ENCODE data around the gene MPPED1.

DNA sequence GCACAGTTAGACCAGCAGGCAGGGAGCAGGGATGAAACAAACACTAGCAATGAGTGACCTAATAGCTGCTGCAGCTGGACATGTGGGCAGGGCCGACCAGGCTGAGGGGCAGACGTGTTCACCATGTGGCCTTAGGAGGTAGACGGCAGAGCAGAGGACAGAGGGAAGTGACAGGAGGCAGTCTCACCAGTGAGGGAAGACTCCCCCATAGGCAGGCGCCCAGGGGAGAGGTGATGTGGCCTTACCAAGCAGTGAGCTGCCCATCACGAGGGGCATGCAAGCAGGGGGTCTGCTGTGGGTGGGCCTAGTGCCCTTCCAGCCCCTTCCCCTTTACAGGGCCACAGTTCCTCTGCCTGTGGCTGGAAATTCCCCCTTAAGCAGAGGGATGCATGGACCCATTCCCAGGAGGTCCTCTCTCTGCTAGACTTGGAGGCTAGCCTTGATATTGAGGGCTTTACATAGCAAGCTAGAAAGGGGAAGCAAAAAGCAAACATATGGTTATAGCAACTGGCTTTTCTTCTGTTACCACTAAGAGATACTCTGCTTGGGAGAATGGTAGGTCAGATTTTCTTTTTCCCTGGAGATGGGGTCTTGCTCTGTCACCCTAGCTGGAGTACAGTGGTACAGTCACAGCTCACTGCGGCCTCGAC, 67.6 kb downstream of the MPPED1 start:
- TF ChIP-seq EZH2 (IDR thresholded peaks at IDR 0.05; ENCODE audit: borderline replicate concordance) = no peak
- TF ChIP-seq, protein P1, sequence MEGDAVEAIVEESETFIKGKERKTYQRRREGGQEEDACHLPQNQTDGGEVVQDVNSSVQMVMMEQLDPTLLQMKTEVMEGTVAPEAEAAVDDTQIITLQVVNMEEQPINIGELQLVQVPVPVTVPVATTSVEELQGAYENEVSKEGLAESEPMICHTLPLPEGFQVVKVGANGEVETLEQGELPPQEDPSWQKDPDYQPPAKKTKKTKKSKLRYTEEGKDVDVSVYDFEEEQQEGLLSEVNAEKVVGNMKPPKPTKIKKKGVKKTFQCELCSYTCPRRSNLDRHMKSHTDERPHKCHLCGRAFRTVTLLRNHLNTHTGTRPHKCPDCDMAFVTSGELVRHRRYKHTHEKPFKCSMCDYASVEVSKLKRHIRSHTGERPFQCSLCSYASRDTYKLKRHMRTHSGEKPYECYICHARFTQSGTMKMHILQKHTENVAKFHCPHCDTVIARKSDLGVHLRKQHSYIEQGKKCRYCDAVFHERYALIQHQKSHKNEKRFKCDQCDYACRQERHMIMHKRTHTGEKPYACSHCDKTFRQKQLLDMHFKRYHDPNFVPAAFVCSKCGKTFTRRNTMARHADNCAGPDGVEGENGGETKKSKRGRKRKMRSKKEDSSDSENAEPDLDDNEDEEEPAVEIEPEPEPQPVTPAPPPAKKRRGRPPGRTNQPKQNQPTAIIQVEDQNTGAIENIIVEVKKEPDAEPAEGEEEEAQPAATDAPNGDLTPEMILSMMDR (IDR thresholded peaks at IDR 0.05; ENCODE audit: poor library complexity) = no peak

All from hepatocyte (in vitro differentiated cells).